Neural cell (in vitro differentiated cells): ENCODE measurements around the gene POLE2.

Experiments used
- CTCF ChIP-seq: fragments of 450-650 bp; IDR thresholded peaks from 2 replicates; pipeline ENCODE4 v1.5.1; 2014; ENCODE audit warnings: antibody characterized with exemption, mild to moderate bottlenecking, moderate library complexity; ENCODE audit not compliant: poor library complexity, severe bottlenecking
- RAD21 ChIP-seq: fragments of 450-650 bp; conservative IDR thresholded peaks from 2 replicates; pipeline ENCODE4 v1.6.1; 2014; ENCODE audit warnings: antibody characterized with exemption, mild to moderate bottlenecking, moderate library complexity

- TF ChIP-seq RAD21 (no peak), CTCF (no peak)
These were observed 33.5 kb downstream of the POLE2 start for GRCh38 chr14:49654511-49654910.
